CD4-positive, alpha-beta T cell treated with Interleukin-15 for 1 hour (primary cell): ENCODE results near the gene SRPX2.
"Not testable (repeated sequence)": the region's sequence is repeated elsewhere in the genome, so short reads cannot be mapped to it uniquely, and the experiment has no call there.

ENCODE experiments used
- DNase-seq: peaks from one replicate; pipeline ENCODE4 v3.0.0-alpha.2; 2020

SRPX2 gene

DNA sequence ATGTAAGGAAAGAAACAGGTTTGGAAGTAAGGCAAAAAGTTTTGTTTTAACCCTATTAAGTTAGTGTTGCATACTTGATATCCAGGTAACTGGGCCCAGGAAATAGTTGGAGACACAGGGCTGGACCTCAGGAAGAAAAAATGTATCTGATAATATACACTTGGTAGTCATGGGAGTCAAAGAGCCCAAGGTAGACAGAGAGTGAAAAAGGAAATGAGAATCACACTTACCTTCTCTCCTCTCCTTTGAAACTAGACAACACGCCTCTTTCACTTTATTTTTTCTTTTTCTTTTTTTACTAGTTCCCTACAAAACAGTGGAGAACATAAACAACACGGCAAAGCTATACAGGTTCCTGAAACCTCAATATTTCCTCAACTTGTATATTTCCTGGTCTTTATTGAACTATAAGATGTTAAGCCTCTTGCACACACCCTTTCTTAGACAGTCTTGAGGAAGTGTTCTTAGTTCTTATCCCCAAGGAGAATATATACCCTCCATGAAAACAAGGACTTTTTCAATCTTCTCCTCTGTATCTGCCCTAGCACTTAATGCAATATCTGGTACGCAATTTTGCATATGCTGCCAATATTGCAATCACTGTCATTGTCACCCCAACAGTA, 60.7 kb downstream of the SRPX2 start:
- DNase-seq, result no peak

DNA sequence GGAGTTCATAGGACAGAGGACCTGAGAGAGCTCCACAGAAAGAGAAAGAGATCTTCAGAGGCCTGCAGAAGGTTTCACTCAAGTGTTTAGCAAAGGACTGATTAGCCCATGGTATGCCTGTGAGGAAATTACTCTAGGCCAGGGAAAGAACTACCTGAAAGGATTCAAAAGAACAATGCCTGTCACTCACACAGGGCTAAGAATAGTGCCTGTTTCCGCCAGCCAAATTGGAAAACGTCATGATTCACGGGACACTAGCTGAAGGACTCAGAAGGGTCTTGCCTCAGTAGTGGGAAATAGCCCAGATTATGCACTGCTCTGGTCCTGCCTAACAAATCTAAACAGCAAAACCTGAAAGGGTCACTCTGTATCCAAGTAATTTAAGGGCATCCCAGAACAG, 66.8 kb downstream of the SRPX2 start:
- DNase-seq, result no peak

DNA sequence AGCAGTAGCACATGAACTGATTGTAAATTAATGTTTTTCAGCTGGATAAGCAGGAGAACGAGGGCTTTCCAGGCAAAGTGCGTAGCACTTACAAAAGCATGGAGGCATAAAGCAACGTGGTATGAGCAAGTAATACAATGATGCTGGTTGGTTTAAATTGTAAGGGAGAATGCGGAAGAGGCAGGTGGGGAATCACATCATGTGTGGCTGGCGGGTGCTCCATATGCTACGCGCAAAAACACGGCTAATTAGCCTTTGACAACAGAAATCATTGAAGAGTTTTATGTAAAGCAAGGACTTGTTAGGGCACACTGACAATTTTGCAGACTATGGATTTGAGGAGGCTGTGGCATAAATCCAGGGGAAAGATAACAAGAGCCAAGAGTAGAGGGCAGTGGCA, 73.4 kb downstream of the SRPX2 start:
- no peak for DNase-seq

DNA sequence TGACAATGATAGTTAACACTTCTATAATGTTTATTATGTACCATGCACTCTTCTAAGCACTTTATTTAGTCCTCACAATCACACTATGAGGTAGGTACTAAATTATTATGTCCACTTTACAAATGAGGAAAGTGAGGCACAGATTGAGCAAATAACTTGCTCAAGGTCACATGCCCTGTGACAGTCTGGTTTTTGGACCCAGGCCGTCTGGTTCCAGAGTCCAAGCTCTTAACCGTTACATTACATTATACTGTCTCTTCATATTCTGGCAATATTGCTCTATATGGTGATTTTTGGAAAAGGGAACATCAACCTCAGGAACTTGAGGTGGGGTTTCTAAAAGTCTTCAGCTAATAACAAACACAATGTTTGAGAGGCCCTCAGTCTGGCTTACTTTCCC, 75.1 kb downstream of the SRPX2 start:
- DNase-seq, result no peak

DNA sequence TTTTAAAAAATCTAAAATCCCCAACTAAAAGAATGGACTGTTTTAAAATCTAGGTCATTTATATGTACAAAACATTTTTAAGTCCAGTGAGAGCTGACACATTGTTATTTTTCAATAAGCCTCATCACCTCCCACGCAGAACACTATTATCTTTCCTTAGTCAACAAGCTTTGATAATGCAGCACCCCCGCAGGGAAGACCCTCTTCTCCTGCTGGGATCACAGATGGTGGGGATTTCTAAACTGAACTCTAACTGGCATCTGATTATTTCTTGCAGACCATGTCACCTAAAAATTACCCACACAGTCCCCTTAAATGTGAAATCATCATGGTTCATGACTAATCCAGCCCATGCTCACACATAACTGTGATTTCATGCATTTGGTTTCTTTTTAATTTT, 76.3 kb downstream of the SRPX2 start:
- no peak for DNase-seq

DNA sequence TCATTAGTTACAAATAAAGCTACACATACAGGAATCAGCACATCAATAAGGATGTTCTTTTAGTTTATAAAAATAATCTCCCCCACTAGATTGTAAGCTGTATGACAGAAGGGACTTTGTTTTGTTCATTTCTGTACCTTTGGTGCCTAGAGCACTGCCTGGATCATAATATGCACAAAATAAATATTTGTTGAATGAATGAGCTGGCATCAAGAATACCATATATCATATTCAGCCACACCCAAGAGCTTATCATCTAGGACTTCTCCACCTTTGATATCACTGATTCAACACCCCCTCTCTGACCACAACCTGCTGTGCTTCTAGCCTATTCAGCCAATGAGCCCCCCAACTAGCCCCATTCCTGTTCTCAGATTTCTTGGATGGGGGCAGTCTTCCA, 77.3 kb downstream of the SRPX2 start:
- DNase-seq, result no peak

DNA sequence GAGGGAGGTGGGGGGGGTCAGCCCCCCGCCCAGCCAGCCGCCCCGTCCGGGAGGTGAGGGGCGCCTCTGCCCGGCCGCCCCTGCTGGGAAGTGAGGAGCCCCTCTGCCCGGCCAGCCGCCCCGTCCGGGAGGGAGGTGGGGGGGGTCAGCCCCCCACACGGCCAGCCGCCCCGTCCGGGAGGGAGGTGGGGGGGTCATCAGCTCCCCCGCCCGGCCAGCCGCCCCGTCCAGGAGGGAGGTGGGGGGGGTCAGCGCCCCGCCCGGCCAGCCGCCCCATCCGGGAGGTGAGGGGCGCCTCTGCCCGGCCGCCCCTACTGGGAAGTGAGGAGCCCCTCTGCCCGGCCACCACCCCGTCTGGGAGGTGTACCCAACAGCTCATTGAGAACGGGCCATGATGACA, 80.0 kb downstream of the SRPX2 start:
- DNase-seq, result not testable (repeated sequence)
